OCI-LY1 (cell line): ENCODE measurements around the gene EEF2K.

ENCODE experiments used
- H2AFZ ChIP-seq: fragments of 200-600 bp; sonication (generic), shearing (Covaris generic); 2 replicates; pipeline ENCODE4 v1.6.0; 2014; ENCODE audit warnings: antibody characterized with exemption, mild to moderate bottlenecking, low read length
- H3F3A ChIP-seq: fragments of 200-600 bp; sonication (generic), shearing (Covaris generic); 2 replicates; pipeline ENCODE4 v1.6.0; 2014; ENCODE audit warnings: mild to moderate bottlenecking, antibody characterized with exemption, low read length, moderate library complexity; ENCODE audit not compliant: insufficient read depth
- H3K27ac ChIP-seq: fragments of 200-600 bp; sonication (generic); 2 replicates; pipeline ENCODE4 v1.5.1; 2014; ENCODE audit warnings: low read length, mixed run types, mild to moderate bottlenecking, low read depth; ENCODE audit not compliant: poor library complexity, severe bottlenecking
- H3K27me3 ChIP-seq: fragments of 200-600 bp; sonication (generic); 2 replicates; pipeline ENCODE4 v1.6.0; 2014; ENCODE audit warnings: antibody characterized with exemption, mild to moderate bottlenecking, low read length, moderate library complexity; ENCODE audit not compliant: insufficient read depth
- H3K36me3 ChIP-seq: fragments of 200-600 bp; sonication (generic); 2 replicates; pipeline ENCODE4 v1.6.1; 2014; ENCODE audit warnings: mild to moderate bottlenecking, antibody characterized with exemption, low read length, moderate library complexity, mixed read lengths; ENCODE audit not compliant: insufficient read depth
- H3K4me1 ChIP-seq: fragments of 200-600 bp; sonication (generic); 2 replicates; pipeline ENCODE4 v1.5.1; 2014; ENCODE audit warnings: mild to moderate bottlenecking, low read length, moderate library complexity; ENCODE audit not compliant: insufficient read depth, severe bottlenecking
- H3K4me2 ChIP-seq: fragments of 200-600 bp; sonication (generic), shearing (Covaris generic); 2 replicates; pipeline ENCODE4 v1.6.1; 2014; ENCODE audit warnings: low read length
- H3K4me3 ChIP-seq: fragments of 200-600 bp; sonication (generic); 2 replicates; pipeline ENCODE4 v1.5.1; 2014; ENCODE audit warnings: low read length, low read depth, mild to moderate bottlenecking, mixed read lengths; ENCODE audit not compliant: poor library complexity, severe bottlenecking
- H3K79me2 ChIP-seq: fragments of 200-600 bp; shearing (Covaris generic); 2 replicates; pipeline ENCODE4 v1.6.1; 2016; ENCODE audit warnings: mixed run types, low read length, mixed read lengths; ENCODE audit not compliant: insufficient read depth
- H3K9ac ChIP-seq: fragments of 200-600 bp; sonication (generic), shearing (Covaris generic); 2 replicates; pipeline ENCODE4 v1.6.1; 2014; ENCODE audit warnings: mild to moderate bottlenecking, low read length, mixed read lengths
- H3K9me2 ChIP-seq: fragments of 200-600 bp; sonication (generic), shearing (Covaris generic); 2 replicates; pipeline ENCODE4 v1.6.1; 2014; ENCODE audit warnings: low read depth, mild to moderate bottlenecking, low read length, mixed read lengths
- H3K9me3 ChIP-seq: fragments of 200-600 bp; shearing (Covaris generic); 2 replicates; pipeline ENCODE4 v1.6.1; 2014; ENCODE audit warnings: low read length, mixed read lengths
- H4K20me1 ChIP-seq: fragments of 200-600 bp; sonication (generic), shearing (Covaris generic); 2 replicates; pipeline ENCODE4 v1.6.0; 2016; ENCODE audit warnings: mild to moderate bottlenecking, low read length; ENCODE audit not compliant: insufficient read depth
- EZH2 ChIP-seq: fragments of 200-600 bp; sonication (generic), shearing (Covaris generic); IDR thresholded peaks from 2 replicates; pipeline ENCODE4 v1.8.0; 2017; ENCODE audit warnings: borderline replicate concordance, mixed run types, mild to moderate bottlenecking, antibody characterized with exemption, low read length, moderate library complexity, mixed read lengths
- TF ChIP-seq, protein P1 (sequence below): fragments of 200-600 bp; sonication (generic), shearing (Covaris generic); IDR thresholded peaks from 2 replicates; pipeline ENCODE4 v1.5.1; 2017; ENCODE audit warnings: mild to moderate bottlenecking, antibody characterized with exemption, low read length, moderate library complexity, mixed read lengths

Gene EEF2K

GRCh38 chr16:22260490-22260889 is 54.4 kb downstream of the EEF2K start:
- H3K4me2 ChIP-seq = no peak overlapping the region
- peaks cover 56% of the 10 kb centered on the region for H3K36me3 ChIP-seq
- peaks cover 8% of the 10 kb centered on the region for H3K9me3 ChIP-seq
- H3K4me3 ChIP-seq = no peak overlapping the region
- TF ChIP-seq EZH2 = no peak
- TF ChIP-seq, protein P1, sequence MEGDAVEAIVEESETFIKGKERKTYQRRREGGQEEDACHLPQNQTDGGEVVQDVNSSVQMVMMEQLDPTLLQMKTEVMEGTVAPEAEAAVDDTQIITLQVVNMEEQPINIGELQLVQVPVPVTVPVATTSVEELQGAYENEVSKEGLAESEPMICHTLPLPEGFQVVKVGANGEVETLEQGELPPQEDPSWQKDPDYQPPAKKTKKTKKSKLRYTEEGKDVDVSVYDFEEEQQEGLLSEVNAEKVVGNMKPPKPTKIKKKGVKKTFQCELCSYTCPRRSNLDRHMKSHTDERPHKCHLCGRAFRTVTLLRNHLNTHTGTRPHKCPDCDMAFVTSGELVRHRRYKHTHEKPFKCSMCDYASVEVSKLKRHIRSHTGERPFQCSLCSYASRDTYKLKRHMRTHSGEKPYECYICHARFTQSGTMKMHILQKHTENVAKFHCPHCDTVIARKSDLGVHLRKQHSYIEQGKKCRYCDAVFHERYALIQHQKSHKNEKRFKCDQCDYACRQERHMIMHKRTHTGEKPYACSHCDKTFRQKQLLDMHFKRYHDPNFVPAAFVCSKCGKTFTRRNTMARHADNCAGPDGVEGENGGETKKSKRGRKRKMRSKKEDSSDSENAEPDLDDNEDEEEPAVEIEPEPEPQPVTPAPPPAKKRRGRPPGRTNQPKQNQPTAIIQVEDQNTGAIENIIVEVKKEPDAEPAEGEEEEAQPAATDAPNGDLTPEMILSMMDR = no peak
- no peaks in the 10 kb centered on the region for H3K27me3 ChIP-seq
- H4K20me1 ChIP-seq = no peaks in the 10 kb centered on the region
- no peaks in the 10 kb centered on the region for H3K4me1 ChIP-seq
- no peak overlapping the region for H3K27ac ChIP-seq
- H2AFZ ChIP-seq = no peak overlapping the region
- no peaks in the 10 kb centered on the region for H3K9me2 ChIP-seq
- H3K79me2 ChIP-seq = no peaks in the 10 kb centered on the region
- no peaks in the 10 kb centered on the region for H3F3A ChIP-seq
- H3K9ac ChIP-seq = no peak overlapping the region

DNA sequence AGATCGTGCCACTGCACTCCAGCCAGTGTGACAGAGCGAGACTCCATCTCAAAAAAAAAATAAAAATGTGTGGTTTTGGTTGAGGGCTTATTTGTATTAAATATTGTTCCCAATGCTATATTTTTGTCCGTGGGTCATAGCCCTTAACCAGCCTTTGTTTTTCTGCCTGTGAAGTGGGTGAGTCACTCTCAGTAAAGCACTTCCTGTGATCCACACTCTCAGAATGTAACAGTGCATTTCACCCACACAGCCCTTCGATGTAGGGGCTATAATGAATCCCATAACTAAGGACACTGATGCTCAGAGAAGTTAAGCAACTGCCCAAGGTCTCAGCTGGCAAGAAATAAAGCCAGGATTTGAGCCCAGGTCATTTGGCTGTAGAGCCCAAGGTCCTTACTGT is 56.4 kb downstream of the EEF2K start:
- Histone ChIP-seq H3K27ac (no peak overlapping the region), H3K9me3 (peaks cover 8% of the 10 kb centered on the region), H3K4me3 (no peak overlapping the region), H3K9ac (no peak overlapping the region), H3F3A (no peaks in the 10 kb centered on the region), H3K36me3 (peaks cover 50% of the 10 kb centered on the region), H3K27me3 (no peaks in the 10 kb centered on the region), H3K4me2 (no peak overlapping the region), H3K9me2 (no peaks in the 10 kb centered on the region), H2AFZ (no peak overlapping the region), H3K4me1 (no peaks in the 10 kb centered on the region), H4K20me1 (no peaks in the 10 kb centered on the region), H3K79me2 (no peaks in the 10 kb centered on the region)
- no peak for TF ChIP-seq EZH2
- TF ChIP-seq, protein P1 = no peak

GRCh38 chr16:22264786-22265185 is 58.7 kb downstream of the EEF2K start:
- no peaks in the 10 kb centered on the region for H3K27me3 ChIP-seq
- no peaks in the 10 kb centered on the region for H3F3A ChIP-seq
- no peak overlapping the region for H2AFZ ChIP-seq
- H3K79me2 ChIP-seq = no peaks in the 10 kb centered on the region
- no peaks in the 10 kb centered on the region for H3K9me2 ChIP-seq
- no peaks in the 10 kb centered on the region for H3K4me1 ChIP-seq
- no peak overlapping the region for H3K27ac ChIP-seq
- no peak overlapping the region for H3K4me2 ChIP-seq
- H3K4me3 ChIP-seq = no peak overlapping the region
- H3K9ac ChIP-seq = no peak overlapping the region
- H3K9me3 ChIP-seq = peaks cover 8% of the 10 kb centered on the region
- TF ChIP-seq, protein P1 = no peak
- TF ChIP-seq EZH2 = no peak
- H3K36me3 ChIP-seq = peaks cover 38% of the 10 kb centered on the region
- no peaks in the 10 kb centered on the region for H4K20me1 ChIP-seq
